GM21825 (cell line): Measurements from ENCODE around the gene SPOCK2.

Source experiments
- ATAC-seq: cut with Tn5 transposase; IDR thresholded peaks from one replicate; pipeline ENCODE4 v1.9.1; 2021; ENCODE audit warnings: mild to moderate bottlenecking, moderate library complexity; ENCODE audit not compliant: unreplicated experiment

The SPOCK2 gene

DNA sequence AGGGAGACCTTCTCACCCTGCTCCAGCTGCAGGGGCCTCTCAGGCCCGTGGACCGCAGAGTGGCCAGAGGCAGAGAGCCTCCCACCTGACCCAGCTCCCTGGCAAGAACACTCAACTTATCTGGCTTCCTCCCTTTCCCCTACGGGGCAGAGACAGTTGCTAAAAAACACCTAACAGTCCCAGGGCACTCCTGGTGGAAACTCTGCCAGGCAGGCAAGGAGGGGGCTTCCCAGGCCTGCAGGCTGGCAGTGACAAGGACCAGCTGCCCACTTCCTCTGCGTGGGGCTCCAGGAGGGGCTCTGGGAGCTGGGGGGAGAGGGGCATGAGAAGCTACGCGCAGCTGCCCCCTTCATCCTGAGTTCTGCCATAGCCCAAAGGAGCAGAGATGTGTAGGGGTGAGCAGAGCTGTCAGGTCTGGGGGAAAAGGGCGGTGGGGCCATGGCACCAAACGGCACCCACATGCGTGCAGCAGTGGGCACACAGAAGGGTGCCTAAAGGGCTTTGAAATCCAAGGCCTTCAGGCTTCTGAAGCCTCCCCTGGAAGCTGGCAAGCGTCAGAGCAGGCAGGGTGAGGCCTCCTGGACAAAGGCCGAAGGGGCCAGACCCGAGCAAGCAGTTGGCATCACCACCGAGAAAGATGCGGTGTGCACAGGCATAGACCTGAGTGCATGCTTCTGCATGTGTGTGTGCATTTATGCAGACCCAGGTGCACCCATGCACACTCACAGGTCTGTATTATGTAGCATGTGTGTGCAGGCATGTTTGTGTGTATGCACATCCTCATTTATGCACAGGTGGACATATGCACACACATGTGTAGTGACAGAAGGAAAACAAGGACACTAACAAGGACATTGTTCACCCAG, 14.4 kb downstream of the SPOCK2 start:
- ATAC-seq: no peak

GRCh38 chr10:72072639-72073038, 15.7 kb downstream of the SPOCK2 start:
- no peak for ATAC-seq

DNA sequence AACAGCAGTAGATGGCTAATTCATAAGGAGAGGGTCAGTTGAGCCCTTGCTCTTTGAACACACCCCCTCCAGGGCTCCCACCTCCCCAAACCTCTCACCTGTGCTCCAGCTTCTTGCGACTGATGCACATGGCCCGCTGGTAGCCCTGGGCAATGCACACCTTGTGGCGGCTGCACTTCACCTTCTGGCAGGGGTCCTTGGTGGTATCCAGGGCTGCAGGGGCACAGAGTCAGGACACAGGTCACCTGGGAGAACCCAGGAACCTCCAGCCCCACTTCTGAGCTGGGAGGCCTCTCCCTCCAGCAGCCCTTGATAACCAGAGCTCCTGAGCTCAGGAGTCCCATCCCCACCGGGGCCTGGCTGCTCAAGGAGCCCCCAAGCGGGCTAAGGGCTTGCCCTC, 16.3 kb downstream of the SPOCK2 start:
- no peak for ATAC-seq

- ATAC-seq: no peak
Observed at GRCh38 chr10:72069751-72070526, 18.4 kb downstream of the SPOCK2 start.

DNA sequence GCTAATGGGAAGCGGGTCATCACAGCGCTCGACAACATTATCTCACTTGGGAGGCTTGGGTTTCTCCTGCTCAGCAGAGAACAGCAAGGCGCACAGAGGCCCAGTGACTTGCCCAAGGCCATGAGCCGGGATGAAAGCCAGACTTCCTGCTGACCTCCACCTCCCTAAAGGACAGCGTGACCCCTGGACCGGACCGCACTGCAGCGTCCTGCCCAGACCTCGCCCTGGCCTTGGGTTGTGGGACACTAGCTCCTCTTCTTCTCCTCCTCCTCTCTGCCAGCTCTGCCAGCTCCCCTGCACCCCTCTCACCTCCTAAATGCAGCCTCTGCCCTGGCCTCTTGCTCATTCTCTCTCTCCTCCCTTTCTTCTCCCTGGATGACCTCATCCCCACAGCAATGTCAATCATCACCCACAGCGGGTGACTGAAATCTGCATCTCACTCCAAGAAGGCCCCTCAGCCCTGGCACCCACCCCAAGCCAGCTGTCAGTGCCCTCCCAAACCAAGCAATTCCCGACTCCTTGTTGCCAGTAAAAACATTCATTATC, 19.4 kb downstream of the SPOCK2 start:
- no peak for ATAC-seq

DNA sequence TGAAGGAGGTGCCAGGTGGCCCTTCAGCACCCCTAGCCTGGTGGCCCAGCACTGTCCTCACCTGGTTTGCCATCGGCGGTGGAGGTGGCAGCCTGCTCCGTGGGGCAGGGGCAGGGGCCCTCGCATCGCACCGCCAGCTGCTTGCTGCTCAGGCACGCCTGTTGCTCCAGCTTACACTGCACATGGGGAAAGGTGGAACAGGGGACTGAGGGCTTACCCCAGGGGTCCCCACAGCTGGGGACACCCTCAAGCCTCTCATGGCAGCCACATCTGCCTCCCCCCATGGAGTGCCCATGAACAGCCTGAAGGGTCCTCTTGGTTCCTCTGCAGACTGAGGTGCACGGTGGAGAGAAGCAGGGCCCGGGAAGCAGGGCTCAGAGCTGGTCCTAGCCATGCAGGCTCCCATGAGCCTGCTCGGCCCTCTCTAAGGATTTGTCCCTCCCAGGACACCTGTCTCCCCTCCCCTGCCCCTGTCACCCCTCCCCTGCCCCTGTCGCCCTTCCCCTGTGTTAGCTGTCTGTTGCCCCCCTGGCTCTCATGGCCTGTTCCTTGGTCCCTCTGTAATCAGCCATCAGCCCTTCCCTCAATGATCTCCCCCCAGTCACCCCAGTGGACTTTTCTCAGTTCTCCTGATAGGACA, 20.1 kb downstream of the SPOCK2 start:
- ATAC-seq: no peak

DNA sequence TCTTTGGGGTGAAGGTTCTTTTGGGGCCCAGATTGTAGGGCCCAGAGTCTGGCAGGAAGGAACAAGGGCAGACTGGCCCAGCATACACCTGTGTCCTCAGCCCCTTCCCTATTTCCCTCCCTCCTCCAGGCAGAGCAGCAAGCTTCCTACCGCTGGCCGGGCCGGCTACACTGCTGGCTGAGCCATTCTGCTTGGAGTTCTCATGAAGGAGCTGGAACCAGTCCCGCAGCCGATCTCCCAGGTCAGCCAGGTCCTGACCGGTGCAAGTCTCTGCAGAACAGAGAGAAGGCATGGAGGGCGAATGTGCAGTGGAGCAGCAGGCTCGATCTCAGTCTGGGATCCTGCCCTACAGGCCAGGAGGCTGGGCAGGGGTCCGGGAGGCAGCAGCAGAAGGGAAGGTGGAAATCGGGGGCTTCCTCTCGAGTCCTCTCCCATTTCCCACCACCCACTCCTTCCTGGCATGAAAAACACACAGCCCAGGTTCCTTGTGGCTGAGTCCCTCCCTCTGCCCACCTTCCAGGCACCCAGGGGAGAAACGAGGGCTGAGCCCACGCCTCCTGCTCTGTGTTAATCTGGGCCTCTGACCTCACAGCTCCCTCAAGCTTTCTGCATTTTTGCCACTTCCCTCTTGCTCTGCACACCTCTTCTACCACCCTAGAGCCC, 20.8 kb downstream of the SPOCK2 start:
- ATAC-seq: no peak

- no peak for ATAC-seq
Observed at GRCh38 chr10:72066318-72067284, 21.8 kb downstream of the SPOCK2 start.

DNA sequence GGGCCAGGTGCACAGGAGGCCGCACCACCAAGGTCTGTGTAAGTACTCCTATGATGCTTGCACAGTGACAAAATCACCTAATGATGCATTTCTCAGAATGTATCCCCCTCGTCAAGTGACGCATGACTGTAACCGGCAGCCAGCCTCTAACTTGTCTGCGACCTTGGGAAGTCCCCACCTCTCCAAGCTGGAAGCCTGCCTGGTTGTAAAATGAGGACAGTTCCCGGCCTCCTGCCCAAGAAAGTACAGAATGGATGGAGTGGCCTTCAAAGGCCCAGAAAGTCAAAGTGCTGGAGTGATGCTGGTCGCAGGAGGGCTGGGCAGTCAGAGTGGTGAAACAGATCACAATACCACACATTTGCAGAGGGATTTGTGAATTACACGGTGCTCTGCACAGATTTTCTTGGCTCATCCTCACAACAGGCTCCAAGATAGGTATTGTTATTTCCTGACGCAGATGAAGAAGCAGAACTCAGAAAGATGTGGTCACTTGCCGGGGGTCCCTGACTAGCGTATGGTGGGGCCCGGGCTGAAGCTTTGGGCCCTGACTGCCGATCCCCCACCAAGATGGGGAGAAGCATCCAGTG, 22.8 kb downstream of the SPOCK2 start:
- ATAC-seq: no peak

- no peak for ATAC-seq
Observed at GRCh38 chr10:72063703-72064391, 24.5 kb downstream of the SPOCK2 start.

- ATAC-seq: no peak
Observed at GRCh38 chr10:72062832-72063702, 25.3 kb downstream of the SPOCK2 start.

GRCh38 chr10:72062382-72062781, 26.0 kb downstream of the SPOCK2 start:
- no peak for ATAC-seq

DNA sequence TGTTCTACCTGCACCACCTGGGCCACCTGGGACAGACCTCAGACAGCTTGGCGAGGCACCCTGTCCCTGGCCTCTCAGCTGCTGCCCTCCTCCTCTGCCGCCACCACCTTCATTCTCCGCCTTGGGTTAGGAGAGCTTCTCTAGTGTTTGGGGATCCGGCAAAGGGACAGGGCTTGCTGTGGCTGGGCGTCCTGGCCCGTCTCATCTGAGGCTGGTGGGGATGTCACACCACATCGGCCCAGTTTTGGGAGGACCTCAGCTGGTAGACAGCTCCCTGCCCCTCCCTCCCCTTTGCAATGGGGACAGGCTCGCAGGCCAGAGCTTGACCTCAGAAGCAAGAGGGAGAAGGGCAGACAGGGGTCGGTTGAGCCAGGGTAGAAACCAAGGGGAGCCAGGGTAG, 26.4 kb downstream of the SPOCK2 start:
- ATAC-seq: no peak

- ATAC-seq: no peak
Observed at GRCh38 chr10:72061491-72061890, 26.9 kb downstream of the SPOCK2 start.

DNA sequence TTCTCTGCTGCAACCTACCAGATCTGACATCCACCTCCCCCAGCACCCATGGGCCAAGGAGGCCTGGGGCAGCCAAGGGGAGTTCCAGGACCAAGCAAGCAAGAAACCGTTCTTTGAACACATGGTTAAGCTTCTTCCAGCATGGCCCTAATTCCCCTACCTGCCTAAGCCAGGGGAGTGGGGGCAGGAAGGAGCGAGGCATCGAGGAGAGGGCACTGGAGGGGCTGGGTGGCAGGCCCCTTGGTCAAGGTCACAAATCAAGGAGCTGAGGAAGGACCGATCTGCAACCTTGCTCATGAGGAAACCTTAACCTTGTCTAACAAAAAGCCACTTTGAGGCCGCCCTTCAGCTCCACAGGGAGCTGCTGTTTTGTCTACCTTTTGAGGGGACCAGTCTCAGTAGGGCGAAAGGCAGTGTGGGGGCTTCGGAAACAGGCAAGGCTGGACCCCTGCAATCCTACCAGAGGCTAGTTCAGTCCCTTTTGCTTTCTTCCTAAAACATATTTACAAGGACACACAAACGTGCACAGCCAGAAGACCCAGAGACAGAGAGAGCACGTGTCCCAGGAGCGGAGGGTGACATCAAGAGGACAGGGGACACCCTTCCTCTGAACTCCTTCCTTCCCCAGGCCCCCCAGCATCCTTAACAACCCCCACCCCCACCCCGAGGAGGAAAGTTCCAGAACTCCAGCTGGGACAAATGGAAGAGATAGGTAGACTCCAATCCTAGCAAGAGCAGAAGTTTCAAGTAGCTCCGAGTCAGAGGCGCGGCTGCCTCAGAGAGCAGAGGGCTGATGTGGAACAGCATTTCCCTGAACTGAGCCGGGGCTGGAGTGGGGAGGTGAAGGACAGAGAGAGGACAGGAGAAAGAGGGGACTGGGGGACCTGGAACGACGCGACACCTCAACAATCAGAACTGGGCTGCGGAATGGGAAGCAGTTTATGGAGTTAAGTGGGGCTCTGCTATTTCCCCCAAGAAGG, 28.2 kb downstream of the SPOCK2 start:
- ATAC-seq: no peak

GRCh38 chr10:72058989-72059842, 29.1 kb downstream of the SPOCK2 start:
- ATAC-seq: no peak
